SU-DHL-6 (cell line): ENCODE data around the gene SIL1.

Experiments used
- H2AFZ ChIP-seq: fragments of 200-600 bp; sonication (generic); 2 replicates; pipeline ENCODE4 v1.6.1; 2014; ENCODE audit warnings: low read depth, mild to moderate bottlenecking, moderate library complexity, mixed read lengths, antibody characterized with exemption, low read length; ENCODE audit not compliant: severe bottlenecking
- H3F3A ChIP-seq: fragments of 200-600 bp; shearing (Covaris generic); 2 replicates; pipeline ENCODE4 v1.6.0; 2016; ENCODE audit warnings: antibody characterized with exemption, mild to moderate bottlenecking; ENCODE audit not compliant: insufficient read depth
- H3K27ac ChIP-seq: fragments of 200-600 bp; sonication (generic); 2 replicates; pipeline ENCODE4 v1.5.1; 2016; ENCODE audit warnings: low read depth, mild to moderate bottlenecking, low read length, moderate library complexity, mixed read lengths
- H3K27me3 ChIP-seq: fragments of 200-600 bp; sonication (generic), shearing (Covaris generic); 2 replicates; pipeline ENCODE4 v1.6.0; 2014; ENCODE audit warnings: mild to moderate bottlenecking, low read length
- H3K36me3 ChIP-seq: fragments of 200-600 bp; sonication (generic); 2 replicates; pipeline ENCODE4 v1.6.1; 2014; ENCODE audit warnings: mild to moderate bottlenecking, low read length, mixed read lengths
- H3K4me2 ChIP-seq: fragments of 300-600, 200-600 bp; shearing (Covaris generic), sonication (generic); 2 replicates; pipeline ENCODE4 v1.6.0; 2014; ENCODE audit warnings: low read length, low read depth, mild to moderate bottlenecking; ENCODE audit not compliant: poor library complexity, severe bottlenecking
- H3K4me3 ChIP-seq: fragments of 200-600 bp; sonication (generic); 2 replicates; pipeline ENCODE4 v1.5.1; 2014; ENCODE audit warnings: antibody characterized with exemption, low read length, mild to moderate bottlenecking, mixed read lengths; ENCODE audit not compliant: insufficient read depth, poor library complexity, severe bottlenecking
- H3K79me2 ChIP-seq: fragments of 200-600 bp; sonication (generic); 2 replicates; pipeline ENCODE4 v1.6.1; 2014; ENCODE audit warnings: mild to moderate bottlenecking, low read length, moderate library complexity; ENCODE audit not compliant: insufficient read depth
- H3K9ac ChIP-seq: fragments of 200-600 bp; sonication (generic); 2 replicates; pipeline ENCODE4 v1.7.0; 2014; ENCODE audit warnings: mild to moderate bottlenecking, low read length
- H3K9me2 ChIP-seq: fragments of 200-600 bp; sonication (generic); replicated peaks from 2 replicates; pipeline ENCODE4 v1.6.1; 2014; ENCODE audit warnings: low read length; ENCODE audit not compliant: insufficient read depth
- H3K9me3 ChIP-seq: fragments of 200-600 bp; sonication (generic); 2 replicates; pipeline ENCODE4 v1.6.1; 2014; ENCODE audit warnings: low read length, mixed read lengths; ENCODE audit not compliant: insufficient read depth
- H4K20me1 ChIP-seq: fragments of 200-600 bp; sonication (generic); 2 replicates; pipeline ENCODE4 v1.6.1; 2014; ENCODE audit warnings: low read depth, mild to moderate bottlenecking, antibody characterized with exemption, low read length, moderate library complexity, mixed read lengths
- EZH2phosphoT487 ChIP-seq: fragments of 200-600 bp; sonication (generic), shearing (Covaris generic); conservative IDR thresholded peaks from 2 replicates; pipeline ENCODE4 v1.6.1; 2018; ENCODE audit warnings: mild to moderate bottlenecking, antibody characterized with exemption, low read length, moderate library complexity, mixed read lengths
- TF ChIP-seq, protein P1 (sequence below): fragments of 200-600 bp; sonication (generic); IDR thresholded peaks from one replicate; pipeline ENCODE4 v1.5.1; 2017; ENCODE audit warnings: antibody characterized with exemption, mild to moderate bottlenecking, low read length, moderate library complexity; ENCODE audit not compliant: insufficient read depth, poor library complexity, severe bottlenecking

SIL1 gene

DNA sequence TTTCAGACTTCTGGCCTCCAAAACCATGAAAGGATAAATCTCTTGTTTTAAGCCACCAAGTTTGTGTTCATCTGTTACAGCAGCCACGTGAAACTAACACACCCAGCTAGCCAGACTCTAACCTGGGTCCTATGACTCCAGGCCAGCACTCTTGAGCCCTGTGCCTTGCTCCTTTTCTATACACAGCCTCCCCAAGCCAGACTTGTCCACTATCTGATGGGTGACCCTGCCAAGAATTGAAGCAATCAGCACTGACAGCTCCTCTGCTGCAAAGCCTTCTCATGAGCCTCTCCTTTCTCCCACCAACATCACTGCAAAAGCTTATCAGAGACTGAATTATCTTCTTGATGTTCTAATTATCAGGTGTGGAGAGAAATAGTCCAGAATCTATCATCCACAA, 41.4 kb downstream of the SIL1 start:
- Histone ChIP-seq H3K4me3 (no peak overlapping the region), H4K20me1 (no peaks in the 10 kb centered on the region), H3K4me2 (no peak overlapping the region), H3K27ac (no peak overlapping the region), H3K9me3 (no peaks in the 10 kb centered on the region), H2AFZ (no peak overlapping the region), H3F3A (no peaks in the 10 kb centered on the region), H3K27me3 (no peaks in the 10 kb centered on the region), H3K9ac (no peak overlapping the region), H3K9me2 (no peaks in the 10 kb centered on the region), H3K79me2 (no peaks in the 10 kb centered on the region), H3K36me3 (no peaks in the 10 kb centered on the region)
- TF ChIP-seq, protein P1, sequence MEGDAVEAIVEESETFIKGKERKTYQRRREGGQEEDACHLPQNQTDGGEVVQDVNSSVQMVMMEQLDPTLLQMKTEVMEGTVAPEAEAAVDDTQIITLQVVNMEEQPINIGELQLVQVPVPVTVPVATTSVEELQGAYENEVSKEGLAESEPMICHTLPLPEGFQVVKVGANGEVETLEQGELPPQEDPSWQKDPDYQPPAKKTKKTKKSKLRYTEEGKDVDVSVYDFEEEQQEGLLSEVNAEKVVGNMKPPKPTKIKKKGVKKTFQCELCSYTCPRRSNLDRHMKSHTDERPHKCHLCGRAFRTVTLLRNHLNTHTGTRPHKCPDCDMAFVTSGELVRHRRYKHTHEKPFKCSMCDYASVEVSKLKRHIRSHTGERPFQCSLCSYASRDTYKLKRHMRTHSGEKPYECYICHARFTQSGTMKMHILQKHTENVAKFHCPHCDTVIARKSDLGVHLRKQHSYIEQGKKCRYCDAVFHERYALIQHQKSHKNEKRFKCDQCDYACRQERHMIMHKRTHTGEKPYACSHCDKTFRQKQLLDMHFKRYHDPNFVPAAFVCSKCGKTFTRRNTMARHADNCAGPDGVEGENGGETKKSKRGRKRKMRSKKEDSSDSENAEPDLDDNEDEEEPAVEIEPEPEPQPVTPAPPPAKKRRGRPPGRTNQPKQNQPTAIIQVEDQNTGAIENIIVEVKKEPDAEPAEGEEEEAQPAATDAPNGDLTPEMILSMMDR: no peak
- no peak for TF ChIP-seq EZH2phosphoT487

DNA sequence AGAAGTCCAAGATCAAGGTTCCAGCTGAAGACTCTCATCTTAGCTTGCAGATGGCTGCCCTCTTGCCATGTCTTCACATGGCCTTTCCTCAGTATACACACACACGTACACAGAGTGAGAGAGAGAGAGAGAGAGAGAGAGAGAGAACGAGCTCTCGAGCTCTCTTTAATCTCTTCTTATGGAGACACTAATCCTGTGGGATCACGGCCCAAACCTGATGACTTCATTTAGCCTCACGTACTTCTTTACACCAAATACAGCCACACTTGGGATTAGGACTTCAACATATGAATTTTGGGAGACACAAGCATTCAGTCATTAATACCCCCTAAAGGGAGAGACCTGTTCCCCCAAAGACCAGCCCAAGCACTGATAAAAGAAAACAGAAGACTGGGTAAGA, 42.8 kb downstream of the SIL1 start:
- H3K4me3 ChIP-seq: no peak overlapping the region
- no peaks in the 10 kb centered on the region for H4K20me1 ChIP-seq
- H3K9ac ChIP-seq: no peak overlapping the region
- no peaks in the 10 kb centered on the region for H3K27me3 ChIP-seq
- no peak overlapping the region for H3K4me2 ChIP-seq
- H3K27ac ChIP-seq: no peak overlapping the region
- H3F3A ChIP-seq: no peaks in the 10 kb centered on the region
- no peaks in the 10 kb centered on the region for H3K9me3 ChIP-seq
- no peaks in the 10 kb centered on the region for H3K9me2 ChIP-seq
- no peak overlapping the region for H2AFZ ChIP-seq
- TF ChIP-seq, protein P1: no peak
- no peak for TF ChIP-seq EZH2phosphoT487
- H3K36me3 ChIP-seq: no peaks in the 10 kb centered on the region
- no peaks in the 10 kb centered on the region for H3K79me2 ChIP-seq

DNA sequence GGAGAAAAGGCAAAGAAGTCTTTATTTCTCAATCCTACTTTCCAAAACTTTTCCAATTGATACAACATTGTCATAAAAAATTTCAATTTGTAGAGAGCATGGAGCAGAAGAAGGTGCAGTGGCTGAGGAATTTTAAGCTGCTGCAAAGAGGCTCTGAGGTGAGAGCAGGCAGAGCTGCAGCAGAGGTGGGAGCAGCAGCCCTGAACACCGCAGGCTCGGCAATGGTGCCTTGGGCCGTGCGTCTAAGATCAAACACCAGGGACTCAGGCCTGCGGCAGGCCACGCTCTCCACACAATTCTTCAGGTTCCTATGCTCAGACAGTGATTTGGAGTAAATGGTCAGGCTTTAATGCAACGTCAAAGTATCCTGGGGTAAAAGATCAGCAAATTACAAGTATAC, 46.3 kb downstream of the SIL1 start:
- Histone ChIP-seq H3K27ac (no peak overlapping the region), H3K27me3 (no peaks in the 10 kb centered on the region), H4K20me1 (no peaks in the 10 kb centered on the region), H3K9ac (no peak overlapping the region), H3K9me3 (no peaks in the 10 kb centered on the region), H3K79me2 (no peaks in the 10 kb centered on the region), H3K36me3 (no peaks in the 10 kb centered on the region), H3K9me2 (no peaks in the 10 kb centered on the region), H3F3A (no peaks in the 10 kb centered on the region), H3K4me2 (no peak overlapping the region), H2AFZ (no peak overlapping the region), H3K4me3 (no peak overlapping the region)
- no peak for TF ChIP-seq EZH2phosphoT487
- TF ChIP-seq, protein P1: no peak
